Measurements from ENCODE around the gene ADPGK. TPM values are rescaled to one million over a fixed set of nuclear protein-coding genes. Genes with fewer than 3 reads are reported as not detected.

Gene ADPGK
- total and polyA plus RNA-seq, 2 donors (not counting 1 experiment from before 2014, with no cell fraction given): 128 to 174 TPM

GRCh38 chr15:72818632-72819031 is 35.1 kb upstream of the ADPGK start:
- ChIA-PET CTCF (no interaction called here), POLR2A (no interaction called here)
- no peak for DNase-seq
- no peaks in the 10 kb centered on the region for H3K36me3 ChIP-seq (replicated peaks in 1 of 2; ENCODE audit: control extremely low read depth in 1 of 2, control insufficient read depth in 1 of 2, extremely low read depth in 1 of 2, insufficient read depth in 2 of 2, low read length in 1 of 2)
- no peaks in the 10 kb centered on the region for H4K20me1 ChIP-seq (ENCODE audit: control insufficient read depth, insufficient read depth, low read length, poor library complexity, severe bottlenecking)
- no peaks in the 10 kb centered on the region for H3K4me1 ChIP-seq (ENCODE audit: control insufficient read depth in 2 of 2, insufficient read depth in 2 of 2, low read length in 2 of 2)
- H3K4me2 ChIP-seq (replicated peaks; ENCODE audit: low read depth, low read length, poor library complexity, severe bottlenecking): no peak overlapping the region
- Mint-ChIP-seq H3K4me3 (no peak overlapping the region), H3K27me3 (peaks cover 38% of the 10 kb centered on the region), H3K27ac (no peak overlapping the region), H3K9me3 (ENCODE audit: insufficient read depth) (no peaks in the 10 kb centered on the region), H3K4me1 (no peaks in the 10 kb centered on the region)
- no peak overlapping the region for H3K4me3 ChIP-seq (ENCODE audit: control extremely low read depth in 1 of 5, extremely low read depth in 1 of 5, insufficient read depth in 1 of 5, low read depth in 2 of 5, low read length in 4 of 5)
- WGBS (ENCODE audit: insufficient coverage): 94% methylated on average over 3 of the region's 6 CpGs
- no peak overlapping the region for H2AFZ ChIP-seq (ENCODE audit: insufficient read depth, low read depth, low read length, poor library complexity, severe bottlenecking)
- no peak overlapping the region for H3K9ac ChIP-seq (ENCODE audit: low read length)
- no peak overlapping the region for H3K27ac ChIP-seq (ENCODE audit: low read length in 2 of 2)
- TF ChIP-seq, protein P1, sequence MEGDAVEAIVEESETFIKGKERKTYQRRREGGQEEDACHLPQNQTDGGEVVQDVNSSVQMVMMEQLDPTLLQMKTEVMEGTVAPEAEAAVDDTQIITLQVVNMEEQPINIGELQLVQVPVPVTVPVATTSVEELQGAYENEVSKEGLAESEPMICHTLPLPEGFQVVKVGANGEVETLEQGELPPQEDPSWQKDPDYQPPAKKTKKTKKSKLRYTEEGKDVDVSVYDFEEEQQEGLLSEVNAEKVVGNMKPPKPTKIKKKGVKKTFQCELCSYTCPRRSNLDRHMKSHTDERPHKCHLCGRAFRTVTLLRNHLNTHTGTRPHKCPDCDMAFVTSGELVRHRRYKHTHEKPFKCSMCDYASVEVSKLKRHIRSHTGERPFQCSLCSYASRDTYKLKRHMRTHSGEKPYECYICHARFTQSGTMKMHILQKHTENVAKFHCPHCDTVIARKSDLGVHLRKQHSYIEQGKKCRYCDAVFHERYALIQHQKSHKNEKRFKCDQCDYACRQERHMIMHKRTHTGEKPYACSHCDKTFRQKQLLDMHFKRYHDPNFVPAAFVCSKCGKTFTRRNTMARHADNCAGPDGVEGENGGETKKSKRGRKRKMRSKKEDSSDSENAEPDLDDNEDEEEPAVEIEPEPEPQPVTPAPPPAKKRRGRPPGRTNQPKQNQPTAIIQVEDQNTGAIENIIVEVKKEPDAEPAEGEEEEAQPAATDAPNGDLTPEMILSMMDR (IDR thresholded peaks at IDR 0.05): no peak
- TF ChIP-seq EZH2 (IDR thresholded peaks at IDR 0.05; ENCODE audit: borderline replicate concordance, insufficient read depth, low read depth, low read length, poor library complexity, severe bottlenecking): no peak
- no peaks in the 10 kb centered on the region for H3K79me2 ChIP-seq (ENCODE audit: control insufficient read depth, insufficient read depth, low read length)
- no peaks in the 10 kb centered on the region for H3K9me3 ChIP-seq (ENCODE audit: control extremely low read depth in 1 of 3, control insufficient read depth in 2 of 3, insufficient read depth in 1 of 3, low read length in 2 of 3)
- H3K27me3 ChIP-seq (replicated peaks in 1 of 4; ENCODE audit: control extremely low read depth in 1 of 4, control insufficient read depth in 3 of 4, insufficient read depth in 4 of 4, low read length in 3 of 4): peaks cover 0 to 8% (median 0%) of the 10 kb centered on the region in 4 experiments
- no peak for ATAC-seq (ENCODE audit: low read depth)
- intact Hi-C loops (cut with micrococcal nuclease): no loop called here

DNA sequence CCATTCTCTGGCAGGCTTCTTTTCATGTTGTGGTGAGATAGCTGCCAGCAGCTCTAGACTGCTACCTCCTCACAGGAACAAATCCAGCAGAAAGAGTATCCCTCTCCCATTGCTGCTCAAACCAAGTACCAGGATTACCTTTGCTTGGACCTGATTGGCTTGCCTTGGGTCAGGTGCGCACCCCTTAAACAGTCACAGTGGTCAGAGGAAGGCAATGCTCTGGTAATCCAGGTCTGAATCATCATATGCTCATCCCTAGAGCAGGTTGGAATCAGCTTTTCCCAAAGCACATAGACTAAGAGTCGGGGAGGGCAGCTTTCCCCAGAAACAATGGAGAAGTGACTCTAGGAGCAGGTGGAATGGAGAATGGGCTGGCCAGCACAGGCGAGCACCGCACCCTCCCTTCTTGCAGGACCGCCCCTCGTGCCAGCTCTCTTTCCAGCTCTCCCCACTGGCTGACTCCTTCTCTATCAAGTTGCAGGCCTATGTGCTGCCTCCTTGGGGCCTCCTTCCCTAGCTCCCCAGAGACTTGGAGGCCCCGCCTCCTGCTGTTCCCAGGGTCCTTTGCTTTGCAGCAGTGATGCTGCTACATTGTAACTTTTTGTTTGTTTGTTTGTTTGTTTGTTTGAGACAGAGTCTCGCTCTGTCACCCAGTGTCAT is 29.9 kb upstream of the ADPGK start:
- H3K27ac ChIP-seq (ENCODE audit: low read length in 2 of 2): no peak overlapping the region
- no peaks in the 10 kb centered on the region for H3K36me3 ChIP-seq (replicated peaks in 1 of 2; ENCODE audit: control extremely low read depth in 1 of 2, control insufficient read depth in 1 of 2, extremely low read depth in 1 of 2, insufficient read depth in 2 of 2, low read length in 1 of 2)
- ChIA-PET CTCF (no interaction called here), POLR2A (no interaction called here)
- H3K4me1 ChIP-seq (ENCODE audit: control insufficient read depth in 2 of 2, insufficient read depth in 2 of 2, low read length in 2 of 2): peaks cover 0 to 6% of the 10 kb centered on the region in 2 donors
- no peaks in the 10 kb centered on the region for H3K79me2 ChIP-seq (ENCODE audit: control insufficient read depth, insufficient read depth, low read length)
- ATAC-seq (ENCODE audit: low read depth): no peak
- 87% methylated on average over 3 of the region's 8 CpGs for WGBS (ENCODE audit: insufficient coverage)
- no peak overlapping the region for H3K4me3 ChIP-seq (ENCODE audit: control extremely low read depth in 1 of 5, extremely low read depth in 1 of 5, insufficient read depth in 1 of 5, low read depth in 2 of 5, low read length in 4 of 5)
- no peak for TF ChIP-seq EZH2 (IDR thresholded peaks at IDR 0.05; ENCODE audit: borderline replicate concordance, insufficient read depth, low read depth, low read length, poor library complexity, severe bottlenecking)
- TF ChIP-seq, protein P1 (IDR thresholded peaks at IDR 0.05): no peak
- no peaks in the 10 kb centered on the region for H3K9me3 ChIP-seq (ENCODE audit: control extremely low read depth in 1 of 3, control insufficient read depth in 2 of 3, insufficient read depth in 1 of 3, low read length in 2 of 3)
- no peak overlapping the region for H2AFZ ChIP-seq (ENCODE audit: insufficient read depth, low read depth, low read length, poor library complexity, severe bottlenecking)
- Mint-ChIP-seq H3K27ac (no peak overlapping the region), H3K27me3 (peaks cover 34% of the 10 kb centered on the region), H3K9me3 (ENCODE audit: insufficient read depth) (no peaks in the 10 kb centered on the region), H3K4me3 (no peak overlapping the region), H3K4me1 (peaks cover 3% of the 10 kb centered on the region)
- intact Hi-C loops (cut with micrococcal nuclease): no loop called here
- no peak overlapping the region for H3K4me2 ChIP-seq (replicated peaks; ENCODE audit: low read depth, low read length, poor library complexity, severe bottlenecking)
- no peak overlapping the region for H3K9ac ChIP-seq (ENCODE audit: low read length)
- H3K27me3 ChIP-seq (replicated peaks in 1 of 4; ENCODE audit: control extremely low read depth in 1 of 4, control insufficient read depth in 3 of 4, insufficient read depth in 4 of 4, low read length in 3 of 4): peaks cover 0 to 11% (median 0%) of the 10 kb centered on the region in 4 experiments
- no peaks in the 10 kb centered on the region for H4K20me1 ChIP-seq (ENCODE audit: control insufficient read depth, insufficient read depth, low read length, poor library complexity, severe bottlenecking)
- DNase-seq: no peak
